HG03103 (cell line): ENCODE results near the gene TMEM161B.
"Not testable (repeated sequence)": the region's sequence is repeated elsewhere in the genome, so short reads cannot be mapped to it uniquely, and the experiment has no call there.

ENCODE experiments used
- ATAC-seq: cut with Tn5 transposase; IDR thresholded peaks from one replicate; pipeline ENCODE4 v1.9.1; 2021; ENCODE audit warnings: low read depth; ENCODE audit not compliant: unreplicated experiment

The TMEM161B gene

DNA sequence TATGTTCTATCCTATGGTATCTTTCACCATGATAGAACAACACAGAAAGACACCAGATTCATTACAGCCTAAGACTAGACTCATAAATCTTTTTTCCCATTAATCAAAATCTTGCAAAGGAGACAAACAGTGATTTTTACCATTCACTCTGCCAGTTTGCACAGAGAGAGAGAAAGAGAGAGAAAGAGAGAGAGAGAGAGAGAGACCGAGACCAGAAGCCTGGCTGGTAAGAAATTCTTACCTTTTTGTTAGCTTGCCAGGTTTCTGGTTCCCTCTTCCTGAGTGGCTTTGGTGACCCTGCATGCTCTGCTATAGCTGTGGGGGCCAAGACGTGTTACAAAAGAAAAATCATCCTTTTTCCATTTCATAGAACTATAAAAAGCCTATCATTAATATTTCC is 18.6 kb downstream of the TMEM161B start:
- no peak for ATAC-seq

DNA sequence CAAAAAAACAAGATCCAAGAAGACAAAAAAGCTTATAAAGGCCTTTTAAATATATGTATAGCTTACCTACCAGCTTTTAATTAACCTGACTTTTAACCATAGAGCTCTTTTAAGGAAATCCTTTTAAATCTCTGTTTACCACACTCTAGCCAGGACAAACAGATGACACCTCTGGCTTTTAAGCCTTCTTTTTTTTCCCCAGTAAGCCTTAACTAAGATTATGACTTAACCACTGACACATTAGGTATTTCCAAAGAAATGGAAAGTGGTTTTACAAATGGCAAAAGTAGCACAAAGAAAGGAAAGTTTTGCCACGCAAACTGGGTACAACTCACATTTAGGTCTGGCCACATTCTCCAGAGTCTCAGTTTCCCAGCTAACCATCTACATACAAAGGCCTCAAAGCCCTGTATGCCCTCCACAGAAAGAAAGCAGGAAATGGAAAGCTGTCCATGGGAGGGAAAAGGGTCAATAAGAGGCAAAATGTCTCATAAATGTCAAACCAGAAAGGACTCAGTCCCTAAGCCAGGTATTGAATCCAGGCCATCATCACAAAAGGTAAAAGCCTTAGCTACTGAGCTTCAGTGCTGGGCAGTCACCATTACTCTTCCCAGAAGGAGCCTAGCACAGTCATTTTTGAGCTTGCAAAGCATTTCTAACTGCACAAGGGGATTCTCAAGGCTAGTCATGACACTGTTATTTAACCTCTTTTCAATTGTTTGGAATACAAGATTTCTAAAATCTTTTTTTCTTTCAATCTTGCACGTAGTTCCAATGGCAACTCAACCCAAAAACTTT is 19.7 kb downstream of the TMEM161B start:
- no peak for ATAC-seq

DNA sequence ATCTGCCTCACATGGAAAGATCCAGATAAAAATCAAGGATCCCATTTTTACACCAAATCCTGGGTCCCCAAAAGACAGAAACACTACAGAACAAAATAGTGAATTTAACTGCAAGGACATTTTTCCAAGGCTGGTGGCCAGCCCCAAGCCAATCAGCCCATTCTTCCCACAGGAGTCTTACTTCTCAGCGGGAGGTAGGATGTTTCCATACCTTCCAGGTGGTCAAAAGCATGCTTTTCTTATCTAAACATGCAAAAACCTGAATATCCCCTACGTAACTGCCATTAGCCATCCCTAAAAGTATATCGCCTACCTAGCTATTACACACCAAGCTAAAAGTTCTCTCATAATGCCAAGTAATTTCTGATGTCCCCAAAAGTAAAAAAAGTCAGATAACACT is 20.6 kb downstream of the TMEM161B start:
- ATAC-seq = no peak

DNA sequence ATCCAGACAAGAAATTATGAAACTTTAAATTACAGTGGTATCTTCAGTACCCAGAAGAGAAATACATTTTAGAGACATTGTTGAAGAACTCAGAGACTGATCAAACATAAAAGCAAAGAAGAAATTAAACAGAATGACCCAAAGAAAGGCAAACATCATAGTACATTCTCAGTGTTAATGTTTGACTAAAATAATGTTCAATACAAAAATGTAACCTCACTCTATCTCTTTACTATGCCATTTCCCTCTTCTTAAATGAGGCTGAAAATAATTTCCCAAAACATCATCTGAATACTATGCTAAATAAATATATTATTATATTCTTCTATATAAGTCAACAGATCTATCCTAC is 22.8 kb downstream of the TMEM161B start:
- ATAC-seq = no peak

DNA sequence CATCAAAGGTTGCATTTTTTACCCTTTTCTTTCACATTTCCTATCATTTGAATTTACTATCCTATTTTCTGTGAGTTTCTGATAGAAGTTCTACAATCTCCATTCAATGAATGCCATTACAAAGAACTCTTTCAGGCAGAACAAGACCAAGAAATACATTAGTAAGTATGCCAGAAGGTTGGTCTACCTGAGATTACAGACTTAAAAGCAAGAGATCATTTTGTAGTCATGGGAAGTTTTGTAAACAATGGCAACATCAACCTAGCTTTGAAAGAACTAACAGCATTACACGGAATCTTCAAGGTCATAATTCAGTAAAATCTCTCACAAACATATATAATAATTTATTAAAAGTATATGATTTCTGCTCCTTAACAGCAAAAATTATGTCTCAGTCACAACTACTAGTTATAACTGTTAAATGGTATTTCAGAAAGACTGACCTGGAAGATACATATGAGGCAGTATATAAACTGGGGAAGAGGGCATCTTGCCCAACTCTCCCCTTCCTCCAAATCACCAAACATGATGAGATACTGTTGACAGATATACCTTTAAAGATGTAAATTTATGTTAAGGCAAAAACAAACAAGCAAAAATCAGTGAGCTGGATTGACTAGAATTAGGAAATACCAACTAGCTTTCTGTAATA is 23.3 kb downstream of the TMEM161B start:
- no peak for ATAC-seq

DNA sequence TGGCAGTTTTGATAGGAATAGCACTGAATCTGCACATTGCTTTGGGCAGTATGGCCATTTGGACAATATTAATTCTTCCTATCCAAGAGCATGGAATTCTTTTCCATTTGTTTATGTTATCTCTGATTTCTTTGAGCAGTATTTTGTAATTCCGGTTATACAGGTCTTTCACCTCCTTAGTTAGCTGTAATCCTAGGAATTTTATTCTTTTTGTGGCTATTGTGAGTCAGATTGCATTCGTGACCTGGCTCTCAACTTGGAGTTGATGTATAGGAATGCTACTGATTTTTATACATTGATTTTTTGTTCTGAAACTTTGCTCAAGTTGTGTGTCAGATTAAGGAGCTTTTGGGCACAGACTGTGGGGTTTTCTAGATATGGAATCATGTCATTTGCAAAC is 24.0 kb downstream of the TMEM161B start:
- no peak for ATAC-seq

GRCh38 chr5:88243493-88243892 is 25.2 kb downstream of the TMEM161B start:
- not testable (repeated sequence) for ATAC-seq

DNA sequence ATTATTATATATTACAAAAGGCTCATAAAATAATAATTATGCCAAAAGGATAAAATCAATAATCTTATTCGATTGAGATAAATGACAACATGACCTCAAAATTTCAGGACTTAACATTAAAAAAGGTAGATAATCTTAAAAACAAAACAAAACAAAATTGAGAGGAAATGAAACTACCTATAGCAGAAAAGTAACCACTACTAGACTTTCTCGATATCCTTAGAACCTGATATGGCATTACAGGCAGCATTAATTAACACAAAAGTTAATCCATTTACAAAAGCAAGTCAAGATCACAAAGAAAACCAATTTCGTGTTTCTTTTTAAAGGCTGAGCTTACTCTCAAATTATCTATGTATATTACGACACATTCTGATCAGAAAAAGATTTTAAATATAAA is 29.9 kb downstream of the TMEM161B start:
- ATAC-seq = no peak

GRCh38 chr5:88236866-88237642 is 31.6 kb downstream of the TMEM161B start:
- ATAC-seq = no peak

- ATAC-seq = no peak
Observed at GRCh38 chr5:88235828-88236227, 32.8 kb downstream of the TMEM161B start.

DNA sequence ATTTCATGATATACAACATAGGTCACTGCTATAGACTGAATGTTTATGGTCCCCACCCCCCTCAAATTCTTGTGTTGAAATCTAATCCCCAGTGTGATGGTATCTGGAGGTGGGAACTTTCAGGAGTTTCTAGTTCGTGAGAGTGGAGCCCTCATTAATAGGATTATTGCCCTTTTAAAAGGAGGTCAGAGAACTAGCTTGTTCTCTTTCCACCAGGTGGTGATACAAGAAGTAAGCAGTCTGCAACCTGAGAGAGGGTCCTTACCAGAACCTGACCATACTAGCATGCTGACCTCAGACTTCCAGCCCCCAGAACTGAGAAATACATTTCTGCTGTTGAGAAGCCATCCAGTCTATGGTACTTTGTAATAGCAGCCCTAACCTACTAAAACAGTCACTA is 33.3 kb downstream of the TMEM161B start:
- no peak for ATAC-seq

DNA sequence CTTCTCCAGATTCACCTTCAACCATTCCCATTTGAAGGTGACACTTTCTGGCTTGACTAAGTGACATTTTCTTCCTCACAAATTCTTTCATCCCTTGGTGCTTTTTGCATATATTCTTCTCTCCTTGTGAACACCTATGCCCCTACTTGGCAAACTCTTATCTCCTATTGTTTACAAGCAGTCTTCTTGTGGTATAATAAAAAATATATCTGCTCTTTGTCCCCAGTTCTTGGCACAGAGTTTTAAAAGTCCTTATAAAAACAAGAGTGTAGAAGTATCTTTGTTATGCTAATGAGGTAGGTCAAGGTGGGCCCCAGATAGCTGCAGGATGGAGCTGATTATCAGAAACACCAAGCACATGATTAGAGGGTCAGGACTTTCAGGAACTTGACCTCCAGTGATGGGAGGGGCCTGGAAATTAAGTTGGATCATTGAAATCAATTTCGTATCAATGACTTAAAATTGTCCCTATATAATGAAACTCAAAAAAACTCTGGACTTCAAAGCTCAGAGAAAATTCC is 38.0 kb downstream of the TMEM161B start:
- no peak for ATAC-seq

- peak; percentile 78 for ATAC-seq
Observed at GRCh38 chr5:88226881-88227450, 41.7 kb downstream of the TMEM161B start.

DNA sequence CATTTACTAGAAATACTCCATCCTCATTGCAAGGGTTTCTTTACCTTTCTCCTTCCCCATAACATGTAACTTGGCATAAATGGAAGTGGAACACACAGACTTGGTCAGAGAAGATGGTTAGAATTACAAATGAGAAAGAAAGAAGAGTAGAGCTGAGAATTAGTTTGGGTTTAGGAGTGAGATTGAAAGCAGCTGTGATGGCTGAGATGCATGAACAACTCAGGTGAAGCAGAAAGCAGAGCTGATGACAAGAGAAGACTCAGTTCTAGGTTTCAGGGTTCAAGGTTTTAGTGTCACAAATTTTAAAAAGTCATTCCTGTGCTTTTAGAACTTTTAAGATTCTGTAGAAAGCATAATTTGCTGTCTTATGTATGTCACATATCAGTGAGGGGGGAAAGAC is 54.0 kb downstream of the TMEM161B start:
- no peak for ATAC-seq

GRCh38 chr5:88207575-88207974 is 61.1 kb downstream of the TMEM161B start:
- no peak for ATAC-seq

DNA sequence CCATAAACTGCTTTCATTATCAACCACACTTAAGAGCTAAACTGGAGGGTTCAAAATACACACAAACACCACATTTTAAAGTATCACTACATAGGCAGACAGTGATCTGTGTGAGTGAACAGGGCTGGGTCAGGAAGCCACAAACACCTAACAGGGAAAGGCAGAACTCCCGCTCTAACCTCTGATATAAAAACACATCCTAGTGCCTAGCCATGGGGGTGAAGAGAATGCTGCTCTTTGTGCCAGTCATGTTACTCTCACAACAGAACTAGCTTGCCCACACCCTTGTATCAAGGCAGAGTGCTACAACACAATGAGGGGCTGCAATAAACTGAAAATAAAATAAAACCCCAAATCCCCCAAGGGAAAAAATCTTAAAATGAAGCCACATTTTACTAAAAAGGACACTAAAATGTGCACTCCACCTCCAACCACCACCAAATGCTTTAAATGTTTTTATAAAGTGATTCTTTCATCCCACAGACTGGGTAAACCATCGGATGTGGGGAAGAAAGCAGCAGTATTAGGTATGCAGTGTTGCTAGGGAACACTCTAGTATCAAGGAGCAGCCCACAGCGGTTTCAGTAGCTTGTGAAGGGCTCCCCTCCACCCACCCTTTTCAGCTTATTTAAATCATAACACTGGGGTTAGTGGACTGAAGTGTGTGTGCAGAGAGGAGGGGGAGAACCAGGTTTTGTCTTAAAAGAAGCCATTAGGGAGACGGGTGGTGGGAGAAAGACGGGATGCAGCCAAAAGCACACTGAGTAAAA is 64.5 kb downstream of the TMEM161B start:
- ATAC-seq = no peak

DNA sequence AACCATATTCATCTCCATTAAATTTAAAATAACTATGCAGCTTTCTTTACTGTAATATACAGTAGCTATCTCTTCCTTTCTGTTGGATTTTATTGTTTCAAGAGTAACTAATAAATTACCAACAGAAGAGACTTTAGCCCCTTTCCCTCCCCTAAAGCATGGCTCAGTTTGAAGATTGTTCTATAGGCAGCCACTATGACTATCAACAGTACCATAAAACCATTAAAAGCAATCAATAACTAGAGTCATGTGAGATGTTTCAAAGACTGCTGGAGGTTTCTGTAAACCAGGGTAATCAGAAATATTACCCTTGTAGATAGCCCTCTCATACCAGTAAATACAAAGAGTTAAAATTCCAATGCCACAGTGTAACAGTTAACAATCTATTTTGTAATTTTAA is 73.0 kb downstream of the TMEM161B start:
- ATAC-seq = no peak

GRCh38 chr5:88193896-88194295 is 74.7 kb downstream of the TMEM161B start:
- no peak for ATAC-seq

DNA sequence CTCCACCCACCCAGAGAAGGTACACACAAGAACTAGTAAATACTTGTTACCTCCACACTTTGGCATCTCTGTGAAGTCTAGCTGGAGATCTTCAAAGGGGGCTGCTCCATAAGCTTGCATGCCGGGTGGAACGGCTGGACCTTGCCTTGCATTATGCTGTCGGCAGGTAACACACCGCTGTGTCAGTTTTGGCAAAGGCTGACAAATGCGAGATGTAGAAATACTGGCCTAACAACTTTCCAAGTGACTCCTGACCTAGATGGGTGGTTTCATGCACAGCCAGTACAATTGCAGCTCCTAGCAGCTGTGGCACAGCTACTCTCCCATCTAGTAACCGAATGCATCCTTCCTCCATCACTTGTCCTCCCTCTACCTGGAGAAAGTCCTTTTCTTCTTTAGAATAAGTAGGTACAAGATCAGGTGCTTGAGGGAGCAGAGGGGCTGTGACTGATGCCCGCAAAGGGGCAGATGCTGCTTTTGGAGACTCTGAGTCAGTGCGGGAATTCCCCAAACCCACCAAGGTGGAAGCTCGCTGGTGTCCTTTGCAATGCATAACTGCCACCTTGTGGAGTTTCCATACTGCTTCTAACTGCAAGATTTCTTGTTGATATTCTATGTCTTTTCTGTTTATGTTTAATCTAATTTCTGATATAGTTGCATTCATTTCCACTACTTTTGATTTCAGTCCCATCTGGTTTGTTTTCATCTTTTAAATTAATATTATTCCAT is 78.4 kb downstream of the TMEM161B start:
- ATAC-seq = no peak

DNA sequence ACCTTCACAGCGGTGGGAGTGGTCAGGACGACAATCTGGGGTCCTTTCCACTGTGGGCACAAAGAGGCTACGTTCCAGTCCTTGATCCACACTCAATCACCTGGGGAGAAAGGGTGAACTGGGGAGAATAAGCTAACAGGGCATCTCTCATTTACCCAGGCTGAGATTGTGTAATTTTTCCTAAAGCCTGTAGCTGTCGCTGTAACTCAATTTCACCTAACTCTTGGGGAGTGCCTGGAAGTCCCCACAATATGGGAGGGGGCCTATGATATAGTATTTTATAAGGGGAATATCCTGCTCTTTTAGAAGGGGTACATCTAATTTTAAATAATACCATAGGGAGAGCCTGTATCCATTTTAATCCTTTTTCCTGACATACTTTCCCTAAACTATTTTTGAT is 79.2 kb downstream of the TMEM161B start:
- ATAC-seq = not testable (repeated sequence)
